ENCODE results near the gene MBD3L4. TPM values are rescaled to one million over a fixed set of nuclear protein-coding genes. Genes with fewer than 3 reads are reported as not detected.

MBD3L4 gene
- polyA plus RNA-seq, 3 donors from 2014 or later = not detected

- DNase-seq = no peak
- peaks cover 0 to 3% (median 0%) of the 10 kb centered on the region in 3 donors for H3K36me3 Mint-ChIP-seq
- H3K4me3 Mint-ChIP-seq = no peak overlapping the region
- peaks cover 0 to 20% (median 4%) of the 10 kb centered on the region in 6 donors for H3K9me3 Mint-ChIP-seq
- no peak overlapping the region for H3K27ac Mint-ChIP-seq
- no peaks in the 10 kb centered on the region for H3K4me1 Mint-ChIP-seq
- H3K27me3 Mint-ChIP-seq (ENCODE audit: low read depth in 3 of 3) = peaks cover 3 to 7% (median 3%) of the 10 kb centered on the region in 3 donors
These were observed 52.1 kb downstream of the MBD3L4 start for GRCh38 chr19:6987850-6988249.

Other genes starting within 250 kb of the MBD3L4 start
- under 1 TPM in 2 of 3 donors, not detected in 1; 0.22 to 0.54 TPM for gene ADGRE1, start 152.6 kb downstream of the MBD3L4 start, polyA plus RNA-seq
- not detected for gene MBD3L2B, start 18.7 kb downstream of the MBD3L4 start, polyA plus RNA-seq
- not detected for gene MBD3L5, start 9.6 kb downstream of the MBD3L4 start, polyA plus RNA-seq
- gene MBD3L2, start 9.1 kb upstream of the MBD3L4 start, polyA plus RNA-seq = not detected
- not detected for gene MBD3L3, start 18.5 kb upstream of the MBD3L4 start, polyA plus RNA-seq
- gene ZNF557, start 29.5 kb upstream of the MBD3L4 start, polyA plus RNA-seq = 1 to 10 TPM; 2.1 to 8.4 (median 2.4) TPM